HG02870 (cell line): ENCODE data around the gene FAM124A.

Source experiments
- ATAC-seq: cut with Tn5 transposase; IDR thresholded peaks from one replicate; pipeline ENCODE4 v1.9.1; 2021; ENCODE audit warnings: mild to moderate bottlenecking, moderate library complexity; ENCODE audit not compliant: unreplicated experiment

FAM124A gene

DNA sequence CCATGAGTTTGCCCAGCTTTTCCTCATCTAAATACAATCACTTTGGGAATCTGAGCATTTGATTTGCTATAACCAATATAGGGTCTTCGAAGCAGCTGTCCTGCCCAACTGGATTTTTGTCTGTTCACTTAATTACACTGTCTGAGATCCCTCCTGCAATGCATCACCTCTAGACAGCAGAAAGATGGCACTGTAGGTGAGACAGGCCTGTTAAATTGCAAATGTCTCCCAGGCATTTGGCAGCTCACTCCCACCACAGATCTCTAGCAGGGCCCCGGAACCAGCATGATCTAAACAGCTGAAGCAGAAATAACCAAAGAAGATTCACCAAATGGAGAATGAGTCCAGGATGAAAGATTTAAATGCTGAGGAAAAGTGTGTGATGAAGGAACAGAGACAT is 75.4 kb downstream of the FAM124A start:
- no peak for ATAC-seq

DNA sequence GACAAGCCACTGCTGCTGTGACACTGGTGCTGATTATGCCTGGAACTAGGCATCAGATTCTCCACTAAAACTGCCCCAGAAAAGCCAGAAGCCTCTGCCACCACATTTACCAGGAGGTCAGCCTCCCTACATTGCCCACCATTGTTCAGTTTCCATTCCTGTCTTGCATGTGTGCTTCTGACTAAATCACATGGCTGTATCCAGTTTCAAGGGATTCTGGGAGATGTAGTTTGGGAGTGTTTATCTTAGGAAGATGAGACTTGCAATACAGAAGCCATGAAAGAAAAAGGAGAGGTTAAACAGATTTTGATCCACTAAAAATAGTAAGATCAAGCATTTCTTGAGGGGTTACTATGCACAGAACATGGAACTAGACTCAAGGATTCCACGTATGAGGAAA is 76.6 kb downstream of the FAM124A start:
- no peak for ATAC-seq

DNA sequence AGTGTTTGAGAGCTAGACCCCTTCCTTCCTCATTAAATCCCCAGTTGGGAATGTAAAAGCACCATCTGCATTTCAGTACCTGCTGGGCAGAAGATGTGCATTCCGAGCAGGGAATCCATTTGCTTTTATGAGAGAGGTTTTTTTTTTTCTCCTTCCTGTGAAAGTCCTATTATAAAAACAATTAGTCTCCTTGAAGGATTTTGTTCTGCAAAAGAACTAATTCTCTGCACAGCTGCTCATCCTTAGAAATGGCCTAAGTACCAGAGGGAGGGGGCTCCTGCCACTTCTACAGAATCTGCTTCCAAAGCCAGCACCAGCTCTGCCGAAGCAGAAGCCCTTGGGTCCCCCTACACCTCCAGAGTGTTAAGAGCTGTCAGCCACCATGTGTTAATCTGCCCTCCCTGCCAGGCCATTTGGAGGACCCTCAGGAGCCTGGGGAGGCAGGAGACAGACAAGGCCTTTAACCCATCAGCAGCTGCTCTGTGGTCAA is 80.9 kb downstream of the FAM124A start:
- ATAC-seq: no peak

DNA sequence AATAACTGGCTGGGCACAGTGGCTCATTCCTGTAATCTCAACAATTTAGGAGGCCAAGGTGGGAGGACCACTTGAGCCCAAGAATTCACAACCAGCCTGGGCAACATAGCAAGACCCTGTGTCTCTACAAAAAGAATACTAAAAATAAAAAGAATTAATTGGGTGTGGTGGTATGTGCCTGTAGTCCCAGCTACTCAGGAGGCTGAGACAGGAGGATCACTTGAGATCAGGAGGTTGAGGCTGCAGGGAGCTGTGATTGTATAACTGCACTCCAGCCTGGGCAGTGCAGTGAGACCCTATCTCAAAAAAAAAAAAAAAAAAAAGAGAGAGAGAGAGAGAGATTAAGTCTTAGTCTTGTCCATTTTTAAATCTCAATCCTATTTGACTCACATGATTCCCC is 81.7 kb downstream of the FAM124A start:
- no peak for ATAC-seq

DNA sequence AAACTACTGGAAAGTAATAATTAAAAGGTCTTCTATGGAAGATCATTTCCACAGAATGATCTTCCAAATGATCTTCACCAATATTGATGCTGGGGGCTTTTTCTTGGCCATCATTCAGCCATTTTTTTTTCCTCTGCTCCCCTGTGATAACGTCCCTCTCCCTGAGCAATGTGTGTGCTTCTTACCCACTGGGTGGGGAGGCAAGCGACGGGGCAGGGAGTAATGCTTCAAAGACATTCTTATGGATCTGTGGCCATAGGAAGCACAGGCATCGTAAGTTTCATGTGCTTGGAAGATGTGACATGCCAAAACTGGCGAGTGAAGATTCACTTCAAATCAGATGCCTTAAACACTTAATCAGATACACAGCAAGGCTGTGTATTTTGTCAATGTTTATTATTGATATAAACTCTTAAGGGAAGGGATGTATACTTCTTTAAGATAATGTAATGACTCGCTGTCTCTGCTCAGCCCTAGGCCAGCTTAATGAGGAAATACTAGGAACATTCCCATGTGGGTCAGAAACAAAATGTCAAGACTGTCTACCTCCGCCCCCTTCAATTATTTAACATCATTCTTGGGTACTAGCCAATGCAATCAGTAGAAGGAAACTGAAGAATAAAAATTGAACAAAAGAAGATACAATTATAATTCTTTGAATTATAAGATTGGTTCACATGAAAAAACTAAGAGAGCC is 83.2 kb downstream of the FAM124A start:
- no peak for ATAC-seq

DNA sequence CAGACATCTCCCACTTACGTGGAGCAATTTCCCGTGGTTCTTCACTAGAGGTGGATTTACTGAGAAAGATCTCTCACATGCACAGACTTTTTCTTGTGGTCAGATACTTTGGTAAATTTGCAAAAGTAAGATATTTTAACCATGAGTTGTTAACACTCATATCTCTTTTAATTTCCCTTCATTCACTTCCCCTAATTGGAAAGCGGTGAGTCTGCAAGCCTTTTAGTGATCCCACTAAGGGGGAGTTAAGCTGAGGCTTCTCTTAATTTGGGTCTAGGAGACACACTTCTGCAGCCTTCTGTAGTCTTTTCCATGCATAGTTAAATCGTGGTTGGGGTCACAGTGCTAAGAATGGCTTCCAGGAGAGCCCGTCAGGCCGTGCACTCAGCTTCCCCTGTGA is 86.6 kb downstream of the FAM124A start:
- ATAC-seq: no peak

DNA sequence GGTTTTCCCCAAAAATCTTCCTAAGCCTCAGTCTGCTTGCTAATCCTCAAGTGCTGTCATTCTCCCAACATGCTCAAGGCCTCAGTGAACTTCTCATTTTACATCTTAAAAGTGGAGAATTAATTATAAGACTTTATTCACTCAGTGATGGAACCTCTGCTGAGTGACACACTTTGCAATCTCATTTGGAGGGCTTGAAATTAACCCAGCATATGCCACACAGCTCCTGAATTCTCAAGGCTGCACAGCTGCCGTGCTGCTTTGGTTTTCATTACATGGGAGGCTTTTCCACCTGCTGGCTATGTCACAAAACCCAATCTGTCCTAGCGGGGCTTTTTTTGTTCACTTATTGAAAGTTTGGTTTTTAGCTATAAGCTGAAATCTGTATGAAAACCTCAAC is 89.0 kb downstream of the FAM124A start:
- no peak for ATAC-seq

DNA sequence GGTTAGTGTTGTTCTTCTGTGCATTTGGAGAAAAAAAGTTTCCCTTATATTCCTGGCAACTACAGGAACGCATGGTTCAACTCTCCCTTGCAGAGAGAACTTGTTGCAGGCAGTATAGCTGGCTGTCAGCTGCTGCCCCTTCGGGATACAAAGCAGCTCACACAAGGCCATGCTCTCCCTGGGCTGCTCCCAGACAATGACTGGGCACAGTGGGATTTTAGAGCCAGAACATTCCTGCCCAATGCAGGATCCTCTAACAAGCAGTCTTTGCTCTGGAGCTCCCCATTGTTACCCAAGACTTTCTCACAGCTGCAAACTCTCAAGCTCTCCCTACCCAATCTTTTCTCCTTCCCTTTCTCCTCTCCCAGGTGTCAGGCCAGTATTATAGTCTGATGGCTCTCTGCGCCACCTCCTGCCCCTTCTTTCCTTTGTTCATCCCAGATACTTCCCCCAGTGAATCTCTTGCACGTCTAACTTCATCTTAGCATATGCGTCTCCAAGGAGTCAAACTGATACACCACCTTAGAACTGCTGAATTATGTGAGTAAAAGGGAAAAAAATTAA is 89.8 kb downstream of the FAM124A start:
- ATAC-seq: no peak

DNA sequence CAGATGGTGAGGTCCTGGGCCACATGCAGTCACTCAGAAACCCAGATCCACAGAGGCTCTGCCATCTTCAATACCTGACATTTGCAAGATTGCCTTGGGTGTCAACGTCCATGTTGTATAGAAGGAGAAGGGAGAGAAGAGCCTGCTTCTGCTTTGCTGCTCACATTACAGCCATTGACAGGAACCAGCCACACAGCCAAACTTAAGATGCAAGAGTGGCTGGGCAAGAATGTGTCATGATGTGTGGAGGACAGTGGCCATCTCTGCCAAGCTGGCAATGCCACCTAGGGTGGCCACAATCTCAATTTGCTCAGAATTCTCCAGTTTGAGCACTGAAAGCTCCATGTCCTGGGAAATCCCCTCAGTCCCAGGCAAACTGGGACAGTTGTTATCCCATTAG is 91.4 kb downstream of the FAM124A start:
- no peak for ATAC-seq

DNA sequence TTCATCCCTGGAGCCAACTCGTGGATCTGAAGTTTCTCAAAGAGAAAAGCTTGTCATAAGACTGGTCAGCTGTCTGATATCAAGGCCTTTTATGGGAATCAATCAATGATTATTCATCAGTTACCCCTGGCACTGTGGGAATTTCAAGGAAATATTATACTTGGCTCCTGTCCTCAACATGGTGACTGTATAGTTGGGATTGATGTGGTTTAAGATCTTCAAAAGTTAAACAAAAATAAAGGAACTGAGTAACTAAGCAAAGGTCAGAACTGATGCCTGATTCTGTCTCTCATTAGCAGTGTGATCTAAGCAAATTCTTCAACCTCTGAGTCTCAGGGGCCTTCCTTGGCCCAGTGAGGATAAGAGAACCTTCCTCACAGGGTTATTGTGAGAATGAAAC is 95.1 kb downstream of the FAM124A start:
- ATAC-seq: no peak

DNA sequence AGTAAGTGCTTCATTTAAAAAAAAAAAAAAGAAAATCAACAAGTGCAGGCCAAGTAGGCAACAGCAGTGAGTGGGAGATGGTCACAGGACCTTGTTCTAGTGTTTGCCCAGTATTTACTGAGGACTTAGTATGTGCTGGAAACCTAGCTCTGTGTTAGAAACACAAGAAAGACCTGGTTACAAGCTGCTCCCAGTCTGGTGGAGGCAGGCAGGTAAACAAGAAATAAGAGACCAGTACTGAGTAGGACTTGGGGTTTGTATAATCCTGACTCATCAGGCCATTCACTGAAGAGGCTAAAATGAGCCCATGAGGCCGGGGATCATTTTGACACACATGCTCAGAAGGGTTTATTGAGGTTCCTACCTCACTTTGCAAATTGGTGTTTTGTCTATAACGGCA is 95.8 kb downstream of the FAM124A start:
- ATAC-seq: no peak

DNA sequence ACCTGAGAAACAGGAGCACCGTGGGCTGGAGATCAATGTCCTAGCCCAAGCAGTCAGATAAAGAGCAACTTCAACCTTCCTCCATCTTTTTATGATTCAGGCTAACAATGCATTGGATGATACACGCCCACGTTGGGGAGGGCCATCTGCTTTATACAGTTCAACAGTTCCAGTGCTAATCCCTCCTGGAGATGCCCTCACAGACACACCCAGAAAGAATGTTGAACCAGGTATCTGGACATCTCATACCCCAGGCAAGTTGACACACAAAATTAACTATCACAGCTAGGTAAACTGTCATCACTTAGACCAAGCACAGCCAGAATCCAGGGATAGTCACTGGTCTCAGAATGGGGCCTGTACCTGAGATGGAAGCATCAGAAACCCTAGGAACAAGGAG is 96.7 kb downstream of the FAM124A start:
- ATAC-seq: no peak

DNA sequence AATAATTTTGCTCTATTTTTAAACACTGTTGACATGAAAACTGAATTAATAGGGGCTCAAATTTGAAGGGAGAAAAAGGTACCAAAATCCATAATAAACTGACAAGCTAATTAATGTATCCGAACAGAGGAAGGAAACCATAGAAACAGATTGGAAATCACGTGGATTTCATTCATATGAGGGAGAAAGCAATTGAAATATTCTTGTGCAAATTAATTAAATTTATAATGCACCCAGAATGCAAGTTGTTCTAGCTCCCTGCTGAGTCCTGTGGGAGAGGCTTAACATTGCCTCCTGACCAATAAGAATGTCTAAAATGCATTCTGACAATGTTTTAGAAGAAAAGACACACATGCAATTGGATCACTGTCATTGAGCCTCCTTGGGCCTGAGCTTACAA is 99.6 kb downstream of the FAM124A start:
- no peak for ATAC-seq

DNA sequence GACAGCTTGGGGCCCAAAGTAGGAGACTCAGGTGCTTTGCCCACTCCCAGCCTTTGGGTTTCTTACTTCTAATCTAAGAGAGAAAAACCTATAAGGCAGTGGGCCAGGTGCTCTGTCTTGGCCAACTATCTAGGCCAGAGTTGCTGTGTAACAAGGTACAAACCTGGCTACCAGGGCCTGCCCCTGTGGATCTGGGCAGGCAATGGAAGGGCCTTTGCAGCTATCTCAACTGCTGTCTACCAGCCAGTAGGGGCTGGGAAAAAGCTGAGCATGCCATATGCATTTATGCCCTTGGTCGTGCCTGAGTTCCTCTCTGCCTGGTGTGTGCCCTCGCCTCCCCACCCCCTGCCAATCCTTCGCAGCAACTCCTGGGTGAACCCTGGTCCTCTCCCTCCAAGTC is 100.6 kb downstream of the FAM124A start:
- ATAC-seq: no peak

DNA sequence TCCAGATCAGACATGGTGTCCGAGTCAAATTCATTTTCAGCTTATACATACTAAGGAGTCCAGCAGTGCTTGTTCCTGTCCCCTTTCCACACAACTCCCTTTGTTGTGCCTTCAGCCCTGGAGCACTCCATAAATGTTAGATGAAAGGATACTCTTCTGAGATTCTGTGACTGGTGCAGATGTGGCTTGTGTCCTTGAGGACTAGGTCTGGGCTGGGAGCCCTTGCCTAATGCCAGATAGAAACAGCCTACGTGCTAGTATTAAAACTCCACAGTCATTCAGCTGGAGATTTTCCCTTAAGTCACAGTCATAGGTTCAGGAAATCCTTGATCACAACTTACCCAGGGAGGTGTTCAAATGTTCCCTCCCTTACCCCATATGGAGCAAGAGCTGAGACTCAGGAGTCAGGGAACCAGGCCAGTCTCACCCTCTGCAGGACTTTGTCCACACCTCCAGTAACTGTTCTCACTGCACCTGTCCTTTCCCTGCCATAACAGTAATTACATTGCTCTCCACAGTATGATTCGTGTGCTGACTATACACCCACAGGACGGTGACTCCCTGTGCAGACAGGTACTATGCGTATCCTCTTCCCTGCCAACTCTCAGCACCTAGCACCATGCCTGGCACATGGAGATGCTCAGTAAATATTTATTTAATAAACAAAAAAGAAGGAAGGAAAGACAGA is 101.8 kb downstream of the FAM124A start:
- no peak for ATAC-seq

DNA sequence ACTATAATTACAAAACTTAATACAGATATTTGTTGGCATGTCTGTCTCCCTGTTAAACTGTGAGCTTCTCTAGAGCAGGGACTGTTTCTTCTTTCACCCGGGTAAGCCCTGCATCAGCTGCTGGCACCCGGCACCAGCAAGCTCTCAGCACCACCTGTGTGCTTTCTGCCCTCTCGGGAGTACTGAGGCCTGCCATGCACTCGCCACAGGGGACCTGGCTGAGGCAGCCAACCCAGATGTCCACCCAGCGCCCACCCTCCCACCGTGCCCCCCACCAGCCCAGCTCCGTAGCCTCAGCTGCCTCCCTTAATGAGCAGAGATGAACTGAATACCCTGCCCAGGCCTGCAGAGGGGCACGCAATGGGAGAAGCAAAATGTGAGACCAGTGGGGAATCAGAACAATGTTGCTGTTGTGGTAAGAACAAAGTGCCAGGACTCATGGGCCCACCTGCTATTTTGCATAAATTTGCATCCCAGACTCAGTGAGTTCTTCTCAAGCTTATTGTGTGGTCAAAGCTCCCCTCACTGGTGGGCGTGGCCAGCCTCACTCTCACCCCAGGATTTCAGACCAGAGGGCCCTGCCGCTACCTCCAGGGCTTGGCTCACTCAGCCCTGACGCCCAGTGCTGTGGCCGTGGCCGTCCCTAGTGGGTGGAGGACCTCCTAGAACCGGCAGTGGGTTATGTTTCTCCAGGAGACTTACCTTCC is 102.7 kb downstream of the FAM124A start:
- peak; percentile 62 for ATAC-seq

DNA sequence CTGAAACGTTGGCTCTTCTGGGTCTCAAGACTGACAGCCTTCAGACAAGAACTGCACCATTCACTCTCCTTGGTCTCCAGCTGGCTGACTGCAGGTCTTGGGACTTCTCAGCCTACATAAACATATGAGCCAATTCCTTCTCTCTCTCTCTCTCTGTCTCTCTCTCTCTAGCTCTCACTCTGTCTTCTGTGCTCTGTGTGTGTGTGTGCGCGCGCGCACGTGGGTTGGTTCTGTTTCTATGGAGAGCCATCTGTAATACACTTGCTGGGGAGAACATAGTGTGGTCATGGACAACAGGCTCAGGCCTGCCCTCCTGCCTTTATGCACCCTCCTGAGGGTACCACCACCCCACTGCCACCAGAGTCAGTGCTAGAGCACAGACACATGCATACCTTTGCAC is 103.6 kb downstream of the FAM124A start:
- no peak for ATAC-seq

DNA sequence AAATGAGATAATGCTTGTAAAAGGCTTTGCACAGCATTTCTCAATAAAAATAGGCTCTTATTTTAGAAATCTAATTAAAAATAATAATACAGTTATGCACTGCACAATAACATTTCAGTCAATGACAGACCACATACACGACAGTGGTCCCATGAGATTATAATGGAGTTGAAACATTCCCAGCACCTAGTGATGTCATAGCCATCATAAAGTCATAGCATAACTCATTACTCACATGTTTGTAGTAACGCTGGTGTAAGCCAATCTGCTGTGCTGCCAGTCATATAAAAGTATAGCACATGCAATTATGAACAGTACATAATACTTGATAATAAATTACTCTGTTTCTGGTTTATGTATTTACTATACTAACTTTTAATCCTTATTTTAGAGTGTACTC is 104.6 kb downstream of the FAM124A start:
- no peak for ATAC-seq

DNA sequence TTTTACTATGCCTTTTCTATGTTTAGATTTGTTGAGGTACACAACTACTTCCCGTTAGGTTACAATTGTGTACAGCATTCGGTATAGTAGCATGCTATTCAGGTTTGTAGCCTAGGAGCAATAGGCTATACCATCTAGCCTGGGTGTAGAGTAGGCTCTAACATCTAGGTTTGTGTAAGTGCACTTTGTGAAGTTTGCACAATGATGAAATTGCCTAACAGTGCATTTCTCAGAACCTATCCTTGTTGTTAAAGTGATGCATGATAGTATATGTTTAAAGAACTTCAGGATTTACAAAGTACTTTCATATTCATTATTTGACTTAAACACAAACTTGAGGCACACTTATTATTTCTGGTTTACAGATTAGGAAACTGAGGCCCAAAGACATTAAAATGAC is 105.8 kb downstream of the FAM124A start:
- no peak for ATAC-seq

DNA sequence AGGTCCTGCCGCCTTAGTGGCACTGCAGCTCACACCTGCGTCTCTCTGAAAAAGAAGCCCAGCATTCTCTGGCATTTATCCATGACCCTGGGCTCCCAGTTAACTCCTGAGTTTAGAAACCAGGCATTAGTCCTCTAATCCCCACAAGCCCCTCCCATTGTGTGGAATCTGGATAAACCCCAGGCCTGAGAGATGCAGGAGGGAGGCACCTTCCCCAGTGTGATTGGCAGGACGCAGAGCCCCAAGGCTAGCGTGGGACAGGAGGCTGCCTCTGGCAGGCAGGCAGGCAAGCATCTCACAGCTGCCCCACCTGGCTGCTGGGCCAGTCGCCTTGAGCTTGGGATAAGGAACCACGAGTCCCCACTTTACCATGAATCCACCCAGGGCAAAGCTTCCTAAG is 106.3 kb downstream of the FAM124A start:
- ATAC-seq: no peak

DNA sequence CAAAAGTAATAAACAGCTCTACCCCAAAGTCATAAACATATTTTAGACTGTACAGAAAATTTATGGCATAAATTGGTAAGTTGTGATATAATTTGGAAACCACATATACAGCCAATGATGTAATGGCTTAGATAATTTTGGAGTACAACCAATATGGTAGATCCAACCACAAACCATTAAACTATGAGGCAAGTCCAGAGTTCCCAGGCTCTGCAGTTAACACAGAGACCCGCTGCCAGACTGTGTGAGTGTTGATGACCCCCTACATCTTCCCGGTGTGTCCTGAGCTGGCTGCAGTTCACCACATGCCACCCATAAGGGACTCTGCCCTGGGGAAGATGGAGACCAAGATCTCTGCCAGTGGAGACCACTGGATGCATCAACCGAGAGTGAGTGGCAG is 107.4 kb downstream of the FAM124A start:
- no peak for ATAC-seq

DNA sequence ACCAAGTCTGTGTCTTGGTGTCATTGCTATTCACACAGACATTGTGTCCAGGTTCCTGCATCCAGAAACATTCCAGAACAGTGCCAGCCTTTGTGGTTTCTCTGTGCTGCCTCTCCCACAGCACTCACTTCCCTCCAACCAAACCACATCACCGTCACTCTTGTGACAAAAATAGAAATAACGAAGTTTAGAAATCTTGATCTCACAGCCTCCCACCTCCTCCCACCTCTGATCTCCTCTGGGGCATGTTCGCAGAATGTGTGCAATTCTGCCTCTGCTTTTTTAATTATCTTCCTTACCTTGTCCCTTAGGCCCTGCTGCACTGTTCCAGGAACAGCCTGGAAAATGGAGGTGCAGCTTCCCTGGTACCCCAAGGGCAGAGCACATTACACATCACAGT is 108.6 kb downstream of the FAM124A start:
- peak; percentile 44 for ATAC-seq
